Measurements from ENCODE around the gene TAC4. TPM values are rescaled to one million over a fixed set of nuclear protein-coding genes. Genes with fewer than 3 reads are reported as not detected.

TAC4 gene
- total and polyA plus RNA-seq, 4 donors: not detected

DNA sequence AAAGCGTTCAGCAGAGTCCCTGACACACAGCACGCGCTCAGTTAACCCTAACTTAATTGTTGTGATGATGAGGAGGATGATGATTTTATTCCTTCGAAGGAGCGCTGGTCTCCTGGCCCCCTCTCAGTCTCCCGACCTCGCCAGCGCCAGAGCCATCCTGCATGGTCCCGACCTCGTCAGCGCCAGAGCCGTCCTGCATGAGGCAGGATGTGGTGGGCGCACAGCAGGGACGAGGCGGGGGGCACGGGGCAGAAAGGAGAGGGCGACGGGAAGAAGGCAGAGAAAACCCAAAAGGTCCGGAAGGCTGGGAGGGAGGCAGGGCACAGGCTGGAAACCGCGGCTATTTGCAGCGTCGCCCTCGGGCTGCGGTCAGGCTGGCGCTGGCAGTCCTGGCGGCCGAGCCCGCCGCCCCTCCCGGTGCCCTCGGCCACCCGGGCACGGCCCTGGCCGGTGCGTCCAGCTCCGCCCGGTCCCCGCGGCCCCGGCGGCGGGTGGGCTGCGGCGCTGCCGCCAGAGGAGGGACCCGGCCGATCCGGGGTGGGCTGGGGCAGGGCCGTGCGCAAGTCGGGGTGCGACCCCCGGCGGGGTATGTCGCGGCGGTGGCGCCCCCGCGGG is 3.0 kb upstream of the TAC4 start:
- no peak for DNase-seq (ENCODE audit: low spot score)
- H3K9me3 ChIP-seq (ENCODE audit: control insufficient read depth in 4 of 4, low read length in 3 of 4): no peaks in the 10 kb centered on the region
- no peaks in the 10 kb centered on the region for H3K27me3 ChIP-seq (ENCODE audit: control insufficient read depth in 4 of 4, insufficient read depth in 4 of 4, low read length in 3 of 4)
- no peaks in the 10 kb centered on the region for H3K36me3 ChIP-seq (ENCODE audit: control insufficient read depth in 4 of 4, insufficient read depth in 3 of 4, low read depth in 1 of 4, low read length in 3 of 4)
- peak overlapping the region in 2 of 3 donors; percentile 67 to 73 for H3K4me3 ChIP-seq (ENCODE audit: low read depth in 1 of 3, low read length in 3 of 3)
- TF ChIP-seq EGR1 (IDR thresholded peaks at IDR 0.05; ENCODE audit: low read depth in 2 of 2) (no peak), YY1 (IDR thresholded peaks at IDR 0.05) (no peak), JUND (IDR thresholded peaks at IDR 0.05) (no peak), GABPA (IDR thresholded peaks at IDR 0.05 in 1 of 2, conservative IDR thresholded peaks at IDR 0.05 in 1 of 2) (no peak), HNF4G (IDR thresholded peaks at IDR 0.05) (no peak), RXRA (IDR thresholded peaks at IDR 0.05) (no peak), HNF4A (conservative IDR thresholded peaks at IDR 0.05) (no peak), FOXA2 (IDR thresholded peaks at IDR 0.05) (no peak), NR2F2 (IDR thresholded peaks at IDR 0.05) (no peak), FOXA1 (IDR thresholded peaks at IDR 0.05) (no peak)
- TF ChIP-seq, protein P1, sequence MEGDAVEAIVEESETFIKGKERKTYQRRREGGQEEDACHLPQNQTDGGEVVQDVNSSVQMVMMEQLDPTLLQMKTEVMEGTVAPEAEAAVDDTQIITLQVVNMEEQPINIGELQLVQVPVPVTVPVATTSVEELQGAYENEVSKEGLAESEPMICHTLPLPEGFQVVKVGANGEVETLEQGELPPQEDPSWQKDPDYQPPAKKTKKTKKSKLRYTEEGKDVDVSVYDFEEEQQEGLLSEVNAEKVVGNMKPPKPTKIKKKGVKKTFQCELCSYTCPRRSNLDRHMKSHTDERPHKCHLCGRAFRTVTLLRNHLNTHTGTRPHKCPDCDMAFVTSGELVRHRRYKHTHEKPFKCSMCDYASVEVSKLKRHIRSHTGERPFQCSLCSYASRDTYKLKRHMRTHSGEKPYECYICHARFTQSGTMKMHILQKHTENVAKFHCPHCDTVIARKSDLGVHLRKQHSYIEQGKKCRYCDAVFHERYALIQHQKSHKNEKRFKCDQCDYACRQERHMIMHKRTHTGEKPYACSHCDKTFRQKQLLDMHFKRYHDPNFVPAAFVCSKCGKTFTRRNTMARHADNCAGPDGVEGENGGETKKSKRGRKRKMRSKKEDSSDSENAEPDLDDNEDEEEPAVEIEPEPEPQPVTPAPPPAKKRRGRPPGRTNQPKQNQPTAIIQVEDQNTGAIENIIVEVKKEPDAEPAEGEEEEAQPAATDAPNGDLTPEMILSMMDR (IDR thresholded peaks at IDR 0.05; ENCODE audit: low read depth, low read length, missing input control): no peak
- TF ChIP-seq, protein P2, sequence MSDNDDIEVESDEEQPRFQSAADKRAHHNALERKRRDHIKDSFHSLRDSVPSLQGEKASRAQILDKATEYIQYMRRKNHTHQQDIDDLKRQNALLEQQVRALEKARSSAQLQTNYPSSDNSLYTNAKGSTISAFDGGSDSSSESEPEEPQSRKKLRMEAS (IDR thresholded peaks at IDR 0.05): no peak
- TF ChIP-seq, protein P3, sequence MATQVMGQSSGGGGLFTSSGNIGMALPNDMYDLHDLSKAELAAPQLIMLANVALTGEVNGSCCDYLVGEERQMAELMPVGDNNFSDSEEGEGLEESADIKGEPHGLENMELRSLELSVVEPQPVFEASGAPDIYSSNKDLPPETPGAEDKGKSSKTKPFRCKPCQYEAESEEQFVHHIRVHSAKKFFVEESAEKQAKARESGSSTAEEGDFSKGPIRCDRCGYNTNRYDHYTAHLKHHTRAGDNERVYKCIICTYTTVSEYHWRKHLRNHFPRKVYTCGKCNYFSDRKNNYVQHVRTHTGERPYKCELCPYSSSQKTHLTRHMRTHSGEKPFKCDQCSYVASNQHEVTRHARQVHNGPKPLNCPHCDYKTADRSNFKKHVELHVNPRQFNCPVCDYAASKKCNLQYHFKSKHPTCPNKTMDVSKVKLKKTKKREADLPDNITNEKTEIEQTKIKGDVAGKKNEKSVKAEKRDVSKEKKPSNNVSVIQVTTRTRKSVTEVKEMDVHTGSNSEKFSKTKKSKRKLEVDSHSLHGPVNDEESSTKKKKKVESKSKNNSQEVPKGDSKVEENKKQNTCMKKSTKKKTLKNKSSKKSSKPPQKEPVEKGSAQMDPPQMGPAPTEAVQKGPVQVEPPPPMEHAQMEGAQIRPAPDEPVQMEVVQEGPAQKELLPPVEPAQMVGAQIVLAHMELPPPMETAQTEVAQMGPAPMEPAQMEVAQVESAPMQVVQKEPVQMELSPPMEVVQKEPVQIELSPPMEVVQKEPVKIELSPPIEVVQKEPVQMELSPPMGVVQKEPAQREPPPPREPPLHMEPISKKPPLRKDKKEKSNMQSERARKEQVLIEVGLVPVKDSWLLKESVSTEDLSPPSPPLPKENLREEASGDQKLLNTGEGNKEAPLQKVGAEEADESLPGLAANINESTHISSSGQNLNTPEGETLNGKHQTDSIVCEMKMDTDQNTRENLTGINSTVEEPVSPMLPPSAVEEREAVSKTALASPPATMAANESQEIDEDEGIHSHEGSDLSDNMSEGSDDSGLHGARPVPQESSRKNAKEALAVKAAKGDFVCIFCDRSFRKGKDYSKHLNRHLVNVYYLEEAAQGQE (IDR thresholded peaks at IDR 0.05): no peak
- TF ChIP-seq, protein P4, sequence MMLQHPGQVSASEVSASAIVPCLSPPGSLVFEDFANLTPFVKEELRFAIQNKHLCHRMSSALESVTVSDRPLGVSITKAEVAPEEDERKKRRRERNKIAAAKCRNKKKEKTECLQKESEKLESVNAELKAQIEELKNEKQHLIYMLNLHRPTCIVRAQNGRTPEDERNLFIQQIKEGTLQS (IDR thresholded peaks at IDR 0.05): no peak
- H3K4me1 ChIP-seq (ENCODE audit: control insufficient read depth in 4 of 4, insufficient read depth in 4 of 4, low read length in 3 of 4): peaks cover 4 to 17% (median 10%) of the 10 kb centered on the region in 4 donors
- 4% methylated on average over 61 of the region's 61 CpGs for WGBS
- no peak overlapping the region for H3K9ac ChIP-seq (ENCODE audit: low read depth in 1 of 2, low read length in 2 of 2)
- no peak overlapping the region for H3K27ac ChIP-seq (ENCODE audit: low read depth in 1 of 2, low read length in 2 of 2)

DNA sequence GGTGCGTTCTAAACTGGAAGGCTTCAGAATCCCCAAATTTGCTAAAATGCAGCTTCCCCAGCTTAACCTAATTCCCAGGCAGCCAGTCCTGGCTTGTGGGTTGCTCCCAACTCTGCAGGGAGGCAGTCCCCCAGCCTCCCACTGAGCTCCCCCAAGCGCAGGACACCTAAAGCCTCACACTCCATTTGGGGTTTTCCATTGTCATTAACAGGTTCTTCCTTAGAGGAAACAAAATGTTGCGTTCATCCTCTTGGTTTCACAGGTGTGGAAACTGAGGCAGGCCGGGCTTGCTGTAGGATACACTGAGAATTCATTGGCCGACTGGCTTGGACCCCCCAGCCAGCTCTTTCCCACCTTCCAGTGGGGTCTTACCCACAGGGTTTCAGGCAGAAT is 2.3 kb upstream of the TAC4 start:
- Histone ChIP-seq H3K4me1 (ENCODE audit: control insufficient read depth in 4 of 4, insufficient read depth in 4 of 4, low read length in 3 of 4) (peaks cover 4 to 17% (median 10%) of the 10 kb centered on the region in 4 donors), H3K27ac (ENCODE audit: low read depth in 1 of 2, low read length in 2 of 2) (no peak overlapping the region), H3K27me3 (ENCODE audit: control insufficient read depth in 4 of 4, insufficient read depth in 4 of 4, low read length in 3 of 4) (no peaks in the 10 kb centered on the region), H3K9ac (ENCODE audit: low read depth in 1 of 2, low read length in 2 of 2) (no peak overlapping the region), H3K4me3 (ENCODE audit: low read depth in 1 of 3, low read length in 3 of 3) (no peak overlapping the region), H3K36me3 (ENCODE audit: control insufficient read depth in 4 of 4, insufficient read depth in 3 of 4, low read depth in 1 of 4, low read length in 3 of 4) (no peaks in the 10 kb centered on the region), H3K9me3 (ENCODE audit: control insufficient read depth in 4 of 4, low read length in 3 of 4) (no peaks in the 10 kb centered on the region)
- DNase-seq (ENCODE audit: low spot score): no peak
- 87% methylated on average over 5 of the region's 5 CpGs for WGBS
- TF ChIP-seq GABPA (IDR thresholded peaks at IDR 0.05 in 1 of 2, conservative IDR thresholded peaks at IDR 0.05 in 1 of 2) (no peak), JUND (IDR thresholded peaks at IDR 0.05) (no peak), FOXA1 (IDR thresholded peaks at IDR 0.05) (no peak), SP1 (IDR thresholded peaks at IDR 0.05) (no peak), RAD21 (IDR thresholded peaks at IDR 0.05) (no peak), NR2F2 (IDR thresholded peaks at IDR 0.05) (no peak)
- TF ChIP-seq, protein P1 (IDR thresholded peaks at IDR 0.05; ENCODE audit: low read depth, low read length, missing input control): no peak
- TF ChIP-seq, protein P4 (IDR thresholded peaks at IDR 0.05): no peak
- TF ChIP-seq, protein P2 (IDR thresholded peaks at IDR 0.05): no peak
- TF ChIP-seq, protein P5, sequence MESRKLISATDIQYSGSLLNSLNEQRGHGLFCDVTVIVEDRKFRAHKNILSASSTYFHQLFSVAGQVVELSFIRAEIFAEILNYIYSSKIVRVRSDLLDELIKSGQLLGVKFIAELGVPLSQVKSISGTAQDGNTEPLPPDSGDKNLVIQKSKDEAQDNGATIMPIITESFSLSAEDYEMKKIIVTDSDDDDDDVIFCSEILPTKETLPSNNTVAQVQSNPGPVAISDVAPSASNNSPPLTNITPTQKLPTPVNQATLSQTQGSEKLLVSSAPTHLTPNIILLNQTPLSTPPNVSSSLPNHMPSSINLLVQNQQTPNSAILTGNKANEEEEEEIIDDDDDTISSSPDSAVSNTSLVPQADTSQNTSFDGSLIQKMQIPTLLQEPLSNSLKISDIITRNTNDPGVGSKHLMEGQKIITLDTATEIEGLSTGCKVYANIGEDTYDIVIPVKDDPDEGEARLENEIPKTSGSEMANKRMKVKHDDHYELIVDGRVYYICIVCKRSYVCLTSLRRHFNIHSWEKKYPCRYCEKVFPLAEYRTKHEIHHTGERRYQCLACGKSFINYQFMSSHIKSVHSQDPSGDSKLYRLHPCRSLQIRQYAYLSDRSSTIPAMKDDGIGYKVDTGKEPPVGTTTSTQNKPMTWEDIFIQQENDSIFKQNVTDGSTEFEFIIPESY (IDR thresholded peaks at IDR 0.05): no peak
